ENCODE results near the gene ENTPD6. TPM values are rescaled to one million over a fixed set of nuclear protein-coding genes. Genes with fewer than 3 reads are reported as not detected.
A peak's percentile ranks its signal among the peaks of the same experiment; 100 is the strongest.
"Not testable (repeated sequence)": the region's sequence is repeated elsewhere in the genome, so short reads cannot be mapped to it uniquely, and the experiment has no call there.

Gene ENTPD6
- total RNA-seq, 4 donors from 2014 or later = 62.2 to 114 (median 67.0) TPM

DNA sequence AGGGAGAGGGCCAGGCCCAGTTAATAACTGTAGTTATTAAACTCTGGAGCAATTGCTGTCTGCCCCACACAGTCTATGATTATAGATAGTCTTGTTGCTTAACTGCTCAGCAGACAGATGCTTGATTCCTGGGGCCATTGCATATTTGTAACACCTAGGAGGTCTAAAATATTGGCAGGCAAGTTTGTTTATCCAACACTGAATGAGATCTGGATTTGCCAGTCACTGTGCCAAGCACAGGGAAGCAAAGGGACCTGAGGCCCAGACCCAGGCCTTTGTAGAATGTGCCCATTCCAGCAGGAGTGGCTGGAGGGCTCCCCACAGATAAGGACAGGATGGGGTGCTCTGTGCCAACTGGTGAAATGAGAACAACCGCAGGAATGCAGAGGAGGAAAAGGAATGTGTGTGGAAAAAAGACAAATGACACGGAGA lies 17.6 kb upstream of the ENTPD6 start:
- H3K36me3 ChIP-seq = no peaks in the 10 kb centered on the region
- no peaks in the 10 kb centered on the region for H3K27me3 ChIP-seq
- WGBS, 2 donors = 67 to 69% methylated on average over 2 of the region's 2 CpGs
- H3K4me1 ChIP-seq = peaks cover 0 to 6% (median 0%) of the 10 kb centered on the region in 4 donors
- no peak overlapping the region for H3K4me3 ChIP-seq
- no peak overlapping the region for H3K27ac ChIP-seq
- H3K9me3 ChIP-seq = peaks cover 0 to 7% (median 0%) of the 10 kb centered on the region in 4 donors
- TF ChIP-seq EP300 (IDR thresholded peaks at IDR 0.05) (no peak), POLR2A (IDR thresholded peaks at IDR 0.05) (no peak)
- TF ChIP-seq, protein P1, sequence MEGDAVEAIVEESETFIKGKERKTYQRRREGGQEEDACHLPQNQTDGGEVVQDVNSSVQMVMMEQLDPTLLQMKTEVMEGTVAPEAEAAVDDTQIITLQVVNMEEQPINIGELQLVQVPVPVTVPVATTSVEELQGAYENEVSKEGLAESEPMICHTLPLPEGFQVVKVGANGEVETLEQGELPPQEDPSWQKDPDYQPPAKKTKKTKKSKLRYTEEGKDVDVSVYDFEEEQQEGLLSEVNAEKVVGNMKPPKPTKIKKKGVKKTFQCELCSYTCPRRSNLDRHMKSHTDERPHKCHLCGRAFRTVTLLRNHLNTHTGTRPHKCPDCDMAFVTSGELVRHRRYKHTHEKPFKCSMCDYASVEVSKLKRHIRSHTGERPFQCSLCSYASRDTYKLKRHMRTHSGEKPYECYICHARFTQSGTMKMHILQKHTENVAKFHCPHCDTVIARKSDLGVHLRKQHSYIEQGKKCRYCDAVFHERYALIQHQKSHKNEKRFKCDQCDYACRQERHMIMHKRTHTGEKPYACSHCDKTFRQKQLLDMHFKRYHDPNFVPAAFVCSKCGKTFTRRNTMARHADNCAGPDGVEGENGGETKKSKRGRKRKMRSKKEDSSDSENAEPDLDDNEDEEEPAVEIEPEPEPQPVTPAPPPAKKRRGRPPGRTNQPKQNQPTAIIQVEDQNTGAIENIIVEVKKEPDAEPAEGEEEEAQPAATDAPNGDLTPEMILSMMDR (IDR thresholded peaks at IDR 0.05) = no peak
- no peak for DNase-seq (ENCODE audit: low spot score in 2 of 2)

DNA sequence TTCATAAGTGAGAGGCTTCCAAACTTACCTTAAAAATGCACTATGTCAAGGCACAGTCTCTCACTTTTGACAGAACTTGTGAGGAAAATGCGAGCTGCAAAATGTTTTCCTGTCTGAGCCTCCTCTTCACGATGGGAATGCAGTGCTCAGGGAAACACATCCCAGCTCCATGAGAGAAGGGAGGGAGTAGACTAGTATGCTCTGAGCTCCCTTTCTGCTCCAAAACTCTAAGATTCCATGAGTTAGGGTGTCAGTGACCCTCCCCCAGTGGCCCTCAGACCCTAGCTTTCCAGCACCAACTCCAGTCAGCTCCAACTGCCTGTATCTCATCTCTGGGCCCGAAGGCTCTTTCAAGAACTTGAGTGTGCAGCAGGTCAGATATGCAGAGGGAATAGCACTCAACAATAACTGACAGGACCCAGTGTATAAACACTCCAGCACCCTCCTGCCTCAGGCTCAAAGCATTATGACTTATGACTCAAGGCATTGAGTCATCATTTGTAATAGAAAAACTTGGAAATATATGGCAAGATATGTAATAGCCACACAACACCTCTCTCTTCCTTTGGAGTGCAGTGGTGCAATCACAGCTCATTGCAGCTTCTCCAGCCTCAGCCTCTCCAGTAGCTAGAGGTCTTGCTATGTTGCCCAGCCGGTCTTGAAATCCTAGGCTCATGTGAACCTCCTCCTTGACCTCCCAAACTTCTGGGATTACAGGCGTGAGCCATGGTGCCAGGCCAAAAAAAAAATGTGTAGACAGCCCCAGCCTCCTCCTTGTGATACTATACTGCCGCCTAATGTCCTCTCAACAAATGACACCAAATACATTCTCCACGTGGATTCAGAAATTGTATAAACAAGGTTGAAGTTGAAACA lies 16.7 kb upstream of the ENTPD6 start:
- Histone ChIP-seq H3K4me3 (no peak overlapping the region), H3K9me3 (peaks cover 0 to 14% (median 0%) of the 10 kb centered on the region in 4 donors), H3K27ac (peak overlapping the region in 2 of 4 donors; percentile 32 to 59), H3K36me3 (no peaks in the 10 kb centered on the region), H3K27me3 (no peaks in the 10 kb centered on the region), H3K4me1 (peaks cover 0 to 6% (median 0%) of the 10 kb centered on the region in 4 donors)
- peak in 1 of 2 donors; percentile 48 for DNase-seq (ENCODE audit: low spot score in 2 of 2)
- peak in 1 of 2 donors; percentile 14 for TF ChIP-seq EP300 (IDR thresholded peaks at IDR 0.05)
- TF ChIP-seq POLR2A (IDR thresholded peaks at IDR 0.05) = no peak
- TF ChIP-seq, protein P1 (IDR thresholded peaks at IDR 0.05) = peak; percentile 55 to 75 (median 62)
- WGBS, 2 donors = 31% methylated on average over 7 of the region's 7 CpGs

GRCh38 chr20:25179439-25180089 lies 15.9 kb upstream of the ENTPD6 start:
- Histone ChIP-seq H3K4me3 (no peak overlapping the region), H3K4me1 (peaks cover 0 to 6% (median 0%) of the 10 kb centered on the region in 4 donors), H3K27ac (no peak overlapping the region), H3K36me3 (no peaks in the 10 kb centered on the region), H3K9me3 (peaks cover 0 to 14% (median 0%) of the 10 kb centered on the region in 4 donors), H3K27me3 (no peaks in the 10 kb centered on the region)
- 53 to 63% methylated on average over 15 of the region's 15 CpGs for WGBS, 2 donors
- TF ChIP-seq EP300 (IDR thresholded peaks at IDR 0.05) (no peak), POLR2A (IDR thresholded peaks at IDR 0.05) (no peak)
- TF ChIP-seq, protein P1 (IDR thresholded peaks at IDR 0.05) = no peak
- DNase-seq (ENCODE audit: low spot score in 2 of 2) = no peak

DNA sequence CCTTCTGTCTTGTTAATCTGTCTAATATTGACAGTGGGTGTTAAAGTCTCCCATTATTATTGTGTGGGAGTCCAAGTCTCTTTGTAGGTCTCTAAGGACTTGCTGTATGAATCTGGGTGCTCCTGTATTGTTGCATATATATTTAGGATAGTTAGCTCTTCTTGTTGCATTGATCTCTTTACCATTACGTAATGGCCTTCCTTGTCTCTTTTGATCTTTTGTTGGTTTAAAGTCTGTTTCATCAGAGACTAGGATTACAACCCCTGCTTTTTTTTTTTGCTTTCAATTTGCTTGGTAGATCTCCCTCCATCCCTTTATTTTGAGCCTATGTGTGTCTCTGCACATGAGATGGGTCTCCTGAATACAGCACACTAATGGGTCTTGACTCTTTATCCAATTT lies 11.1 kb upstream of the ENTPD6 start:
- not testable (repeated sequence) for DNase-seq (ENCODE audit: low spot score in 2 of 2); H3K4me1 ChIP-seq; H3K27me3 ChIP-seq; H3K36me3 ChIP-seq; H3K4me3 ChIP-seq; H3K27ac ChIP-seq
- 82 to 85% methylated on average over 1 of the region's 1 CpG for WGBS, 2 donors
- peaks cover 0 to 22% (median 0%) of the 10 kb centered on the region in 4 donors for H3K9me3 ChIP-seq

DNA sequence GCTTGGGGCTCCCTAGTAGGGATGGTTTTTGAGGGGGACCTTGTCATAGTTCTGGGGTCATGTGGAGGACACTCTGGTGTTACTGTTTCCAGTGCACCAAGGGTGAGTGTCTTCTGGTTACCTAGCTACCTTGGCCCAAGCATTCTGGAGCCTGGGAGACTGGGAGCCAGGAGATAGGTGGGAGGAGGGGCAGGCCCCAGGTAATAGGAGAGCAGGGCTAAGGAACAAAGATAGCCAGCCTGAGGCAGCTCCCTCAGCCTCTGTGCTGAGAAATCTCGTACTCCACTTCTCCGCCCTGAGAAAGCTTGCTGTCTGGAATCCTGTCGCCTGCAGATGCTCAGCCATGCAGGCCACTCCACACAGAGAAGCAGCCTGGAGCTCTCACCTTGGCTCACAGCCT lies 8.3 kb upstream of the ENTPD6 start:
- TF ChIP-seq, protein P1 (IDR thresholded peaks at IDR 0.05) = no peak
- TF ChIP-seq POLR2A (IDR thresholded peaks at IDR 0.05) (no peak), EP300 (IDR thresholded peaks at IDR 0.05) (no peak)
- H3K27ac ChIP-seq = no peak overlapping the region
- WGBS, 2 donors = 87 to 94% methylated on average over 3 of the region's 3 CpGs

More for the DNA sequence above, 8.3 kb upstream of the ENTPD6 start:
- H3K36me3 ChIP-seq = no peaks in the 10 kb centered on the region
- peaks cover 0 to 21% (median 0%) of the 10 kb centered on the region in 4 donors for H3K9me3 ChIP-seq
- no peaks in the 10 kb centered on the region for H3K27me3 ChIP-seq
- no peak for DNase-seq (ENCODE audit: low spot score in 2 of 2)
- no peak overlapping the region for H3K4me3 ChIP-seq
- H3K4me1 ChIP-seq = no peaks in the 10 kb centered on the region
